Stimulated activated CD8-positive, alpha-beta memory T cell treated with anti-CD3 and anti-CD28 coated beads, Interleukin-4, amount 100 ng/mL, for 48 hours (primary cell): Measurements from ENCODE around the gene CDC37.
"Not testable (repeated sequence)": the region's sequence is repeated elsewhere in the genome, so short reads cannot be mapped to it uniquely, and the experiment has no call there.

Experiments used
- DNase-seq: peaks from one replicate; pipeline ENCODE4 v3.0.0-alpha.2; 2020

CDC37 gene

GRCh38 chr19:10419646-10420443, 16.5 kb upstream of the CDC37 start:
- peak; percentile 74 for DNase-seq

GRCh38 chr19:10419200-10419645, 15.9 kb upstream of the CDC37 start:
- peak; percentile 73 for DNase-seq

GRCh38 chr19:10418485-10419199, 15.3 kb upstream of the CDC37 start:
- DNase-seq = peak; percentile 43

- DNase-seq = no peak
Observed at GRCh38 chr19:10418235-10418484, 14.8 kb upstream of the CDC37 start.

GRCh38 chr19:10417541-10418234, 14.3 kb upstream of the CDC37 start:
- peak; percentile 43 for DNase-seq

GRCh38 chr19:10416380-10417257, 13.3 kb upstream of the CDC37 start:
- peak; percentile 98 for DNase-seq

- no peak for DNase-seq
Observed at GRCh38 chr19:10416083-10416379, 12.7 kb upstream of the CDC37 start.

GRCh38 chr19:10412257-10412977, 9.1 kb upstream of the CDC37 start:
- no peak for DNase-seq

GRCh38 chr19:10411224-10411623, 7.9 kb upstream of the CDC37 start:
- not testable (repeated sequence) for DNase-seq

GRCh38 chr19:10408511-10409283, 5.4 kb upstream of the CDC37 start:
- DNase-seq = peak; percentile 79

- DNase-seq = no peak
Observed at GRCh38 chr19:10407096-10407495, 3.8 kb upstream of the CDC37 start.

- no peak for DNase-seq
Observed at GRCh38 chr19:10406191-10406590, 2.8 kb upstream of the CDC37 start.

- DNase-seq = peak; percentile 80
Observed at GRCh38 chr19:10404888-10405820, 1.8 kb upstream of the CDC37 start.

GRCh38 chr19:10402441-10403038, 802 bp downstream of the CDC37 start:
- DNase-seq = no peak

GRCh38 chr19:10399878-10400277, 3.5 kb downstream of the CDC37 start:
- DNase-seq = no peak

GRCh38 chr19:10399340-10399739, 4.0 kb downstream of the CDC37 start:
- DNase-seq = not testable (repeated sequence)

GRCh38 chr19:10398819-10399218, 4.5 kb downstream of the CDC37 start:
- DNase-seq = no peak

GRCh38 chr19:10395917-10396316, 7.4 kb downstream of the CDC37 start:
- DNase-seq = no peak

GRCh38 chr19:10395436-10395835, 7.9 kb downstream of the CDC37 start:
- no peak for DNase-seq

- DNase-seq = no peak
Observed at GRCh38 chr19:10395003-10395402, 8.3 kb downstream of the CDC37 start.
